OCI-LY3 (cell line): ENCODE data around the gene MRPS23.
A peak's percentile ranks its signal among the peaks of the same experiment; 100 is the strongest.

Source experiments
- H2AFZ ChIP-seq: fragments of 200-600, 300-600 bp; shearing (Covaris generic); 2 replicates; pipeline ENCODE4 v1.6.0; 2014; ENCODE audit warnings: antibody characterized with exemption, low read depth, low read length
- H3K27ac ChIP-seq: fragments of 200-600, 300-600 bp; sonication (generic); 2 replicates; pipeline ENCODE4 v1.5.1; 2014; ENCODE audit warnings: mild to moderate bottlenecking, low read length, moderate library complexity, mixed read lengths
- H3K27me3 ChIP-seq: fragments of 200-600, 300-600 bp; sonication (generic); 2 replicates; pipeline ENCODE4 v1.6.1; 2014; ENCODE audit warnings: low read depth, low read length, mixed read lengths
- H3K36me3 ChIP-seq: fragments of 200-600, 300-600 bp; sonication (generic); replicated peaks from 2 replicates; pipeline ENCODE3; 2014; ENCODE audit warnings: low read depth, low read length, mixed read lengths
- H3K4me1 ChIP-seq: fragments of 300-600, 200-600 bp; sonication (generic); 2 replicates; pipeline ENCODE4 v1.6.1; 2014; ENCODE audit warnings: low read length, mixed read lengths
- H3K4me2 ChIP-seq: fragments of 200-600, 300-600 bp; sonication (generic); 2 replicates; pipeline ENCODE4 v1.6.1; 2014; ENCODE audit warnings: low read length, mixed read lengths
- H3K4me3 ChIP-seq: fragments of 300-600, 200-600 bp; sonication (generic); 2 replicates; pipeline ENCODE4 v1.5.1; 2014; ENCODE audit warnings: antibody characterized with exemption, mild to moderate bottlenecking, low read length, moderate library complexity
- H3K79me2 ChIP-seq: fragments of 300-600, 200-600 bp; shearing (Covaris generic); 2 replicates; pipeline ENCODE4 v1.6.1; 2014; ENCODE audit warnings: mild to moderate bottlenecking, low read length, mixed read lengths
- H3K9ac ChIP-seq: fragments of 300-600, 200-600 bp; shearing (Covaris generic); 2 replicates; pipeline ENCODE4 v1.6.0; 2014; ENCODE audit warnings: mild to moderate bottlenecking, low read length, moderate library complexity
- H3K9me3 ChIP-seq: fragments of 200-600, 300-600 bp; shearing (Covaris generic); 2 replicates; pipeline ENCODE4 v1.6.1; 2014; ENCODE audit warnings: low read length, mixed read lengths; ENCODE audit not compliant: insufficient read depth
- H4K20me1 ChIP-seq: fragments of 200-600, 300-600 bp; sonication (generic); 2 replicates; pipeline ENCODE4 v1.6.1; 2016; ENCODE audit warnings: low read length, mixed read lengths; ENCODE audit not compliant: insufficient read depth
- CTCF ChIP-seq: fragments of 200-600, 300-600 bp; sonication (generic); IDR thresholded peaks from 2 replicates; pipeline ENCODE4 v1.5.1; 2014; ENCODE audit warnings: antibody characterized with exemption, low read length, low read depth
- EZH2phosphoT487 ChIP-seq: fragments of 200-600 bp; shearing (Covaris generic); IDR thresholded peaks from 2 replicates; pipeline ENCODE4 v1.6.1; 2018; ENCODE audit warnings: antibody characterized with exemption, mixed run types, low read depth

MRPS23 gene

GRCh38 chr17:57832314-57833178 lies 17.3 kb downstream of the MRPS23 start:
- Histone ChIP-seq H3K4me1 (peaks cover 11% of the 10 kb centered on the region), H4K20me1 (no peaks in the 10 kb centered on the region), H3K4me3 (peak overlapping the region; percentile 76), H3K9ac (peak overlapping the region; percentile 49), H3K27me3 (no peaks in the 10 kb centered on the region), H3K36me3 (peaks cover 4% of the 10 kb centered on the region), H3K4me2 (peak overlapping the region; percentile 91), H2AFZ (peak overlapping the region; percentile 88), H3K27ac (no peak overlapping the region), H3K79me2 (no peaks in the 10 kb centered on the region), H3K9me3 (no peaks in the 10 kb centered on the region)
- TF ChIP-seq EZH2phosphoT487 (no peak), CTCF (no peak)

GRCh38 chr17:57830880-57831279 lies 19.0 kb downstream of the MRPS23 start:
- H3K9me3 ChIP-seq = no peaks in the 10 kb centered on the region
- no peaks in the 10 kb centered on the region for H3K27me3 ChIP-seq
- H3K9ac ChIP-seq = no peak overlapping the region
- H3K4me3 ChIP-seq = no peak overlapping the region
- TF ChIP-seq CTCF (no peak), EZH2phosphoT487 (no peak)
- no peaks in the 10 kb centered on the region for H3K79me2 ChIP-seq
- H3K27ac ChIP-seq = no peak overlapping the region
- no peak overlapping the region for H3K4me2 ChIP-seq
- H3K36me3 ChIP-seq = no peaks in the 10 kb centered on the region
- no peak overlapping the region for H2AFZ ChIP-seq
- peaks cover 11% of the 10 kb centered on the region for H3K4me1 ChIP-seq
- no peaks in the 10 kb centered on the region for H4K20me1 ChIP-seq

- Histone ChIP-seq H4K20me1 (no peaks in the 10 kb centered on the region), H3K27me3 (peaks cover 11% of the 10 kb centered on the region), H3K9ac (no peak overlapping the region), H3K36me3 (no peaks in the 10 kb centered on the region), H3K79me2 (no peaks in the 10 kb centered on the region), H3K4me3 (no peak overlapping the region), H3K9me3 (no peaks in the 10 kb centered on the region), H2AFZ (no peak overlapping the region), H3K27ac (no peak overlapping the region), H3K4me1 (no peaks in the 10 kb centered on the region), H3K4me2 (no peak overlapping the region)
- TF ChIP-seq CTCF (no peak), EZH2phosphoT487 (no peak)
Measured at GRCh38 chr17:57823469-57824401, 26.1 kb downstream of the MRPS23 start.

- peaks cover 14% of the 10 kb centered on the region for H3K27me3 ChIP-seq
- no peaks in the 10 kb centered on the region for H3K4me1 ChIP-seq
Measured at GRCh38 chr17:57819867-57820266, 30.0 kb downstream of the MRPS23 start.

More at GRCh38 chr17:57819867-57820266, 30.0 kb downstream of the MRPS23 start:
- Histone ChIP-seq H3K4me2 (no peak overlapping the region), H3K9me3 (no peaks in the 10 kb centered on the region), H3K9ac (no peak overlapping the region), H4K20me1 (no peaks in the 10 kb centered on the region), H3K27ac (no peak overlapping the region), H3K36me3 (no peaks in the 10 kb centered on the region), H2AFZ (no peak overlapping the region), H3K79me2 (no peaks in the 10 kb centered on the region), H3K4me3 (no peak overlapping the region)
- TF ChIP-seq CTCF (no peak), EZH2phosphoT487 (peak; percentile 22; the same call in 1 of the 2 replicates)
